ENCODE data around the gene SIL1.

SIL1 gene

GRCh38 chr5:139121120-139121519 is 77.0 kb downstream of the SIL1 start:
- H3K36me3 ChIP-seq: peaks cover 60% of the 10 kb centered on the region
- TF ChIP-seq CTCF (IDR thresholded peaks at IDR 0.05): no peak
- no peak overlapping the region for H3K4me3 ChIP-seq (ENCODE audit: low read depth in 1 of 2, low read length in 1 of 2)
- H3K27ac ChIP-seq: no peak overlapping the region
- no peaks in the 10 kb centered on the region for H3K9me3 ChIP-seq
- H3K4me1 ChIP-seq (ENCODE audit: control insufficient read depth in 1 of 2, insufficient read depth in 1 of 2, low read depth in 1 of 2, low read length in 1 of 2): no peaks in the 10 kb centered on the region
- H3K27me3 ChIP-seq: no peaks in the 10 kb centered on the region

DNA sequence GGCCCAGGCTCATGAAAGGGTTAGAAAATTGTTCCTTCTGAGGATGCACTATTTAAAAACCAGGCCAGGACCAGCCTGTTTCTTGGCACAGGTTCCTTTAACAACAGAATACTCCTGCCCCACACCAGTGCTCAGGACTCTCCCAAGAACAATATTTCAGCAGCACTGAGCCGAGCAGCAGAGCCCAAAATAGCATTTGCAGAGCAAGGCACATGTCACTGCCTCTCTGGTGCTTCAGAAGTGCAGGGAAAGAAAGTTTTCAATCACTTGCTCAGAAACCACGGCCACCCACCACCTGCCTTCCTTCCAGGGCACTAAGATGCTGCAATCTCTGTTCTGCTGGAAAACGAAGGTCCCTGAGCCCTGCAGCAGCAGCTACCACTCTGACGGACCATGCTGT is 77.6 kb downstream of the SIL1 start:
- Histone ChIP-seq H3K4me1 (ENCODE audit: control insufficient read depth in 1 of 2, insufficient read depth in 1 of 2, low read depth in 1 of 2, low read length in 1 of 2) (no peaks in the 10 kb centered on the region), H3K27me3 (no peaks in the 10 kb centered on the region), H3K9me3 (no peaks in the 10 kb centered on the region), H3K36me3 (peaks cover 54% of the 10 kb centered on the region), H3K4me3 (ENCODE audit: low read depth in 1 of 2, low read length in 1 of 2) (no peak overlapping the region), H3K27ac (no peak overlapping the region)
- TF ChIP-seq CTCF (IDR thresholded peaks at IDR 0.05): no peak

- TF ChIP-seq CTCF (IDR thresholded peaks at IDR 0.05): no peak
- Histone ChIP-seq H3K27ac (no peak overlapping the region), H3K36me3 (peaks cover 45% of the 10 kb centered on the region), H3K4me1 (ENCODE audit: control insufficient read depth in 1 of 2, insufficient read depth in 1 of 2, low read depth in 1 of 2, low read length in 1 of 2) (no peaks in the 10 kb centered on the region), H3K27me3 (no peaks in the 10 kb centered on the region), H3K4me3 (ENCODE audit: low read depth in 1 of 2, low read length in 1 of 2) (no peak overlapping the region), H3K9me3 (no peaks in the 10 kb centered on the region)
These were observed 79.4 kb downstream of the SIL1 start for GRCh38 chr5:139118804-139119203.

DNA sequence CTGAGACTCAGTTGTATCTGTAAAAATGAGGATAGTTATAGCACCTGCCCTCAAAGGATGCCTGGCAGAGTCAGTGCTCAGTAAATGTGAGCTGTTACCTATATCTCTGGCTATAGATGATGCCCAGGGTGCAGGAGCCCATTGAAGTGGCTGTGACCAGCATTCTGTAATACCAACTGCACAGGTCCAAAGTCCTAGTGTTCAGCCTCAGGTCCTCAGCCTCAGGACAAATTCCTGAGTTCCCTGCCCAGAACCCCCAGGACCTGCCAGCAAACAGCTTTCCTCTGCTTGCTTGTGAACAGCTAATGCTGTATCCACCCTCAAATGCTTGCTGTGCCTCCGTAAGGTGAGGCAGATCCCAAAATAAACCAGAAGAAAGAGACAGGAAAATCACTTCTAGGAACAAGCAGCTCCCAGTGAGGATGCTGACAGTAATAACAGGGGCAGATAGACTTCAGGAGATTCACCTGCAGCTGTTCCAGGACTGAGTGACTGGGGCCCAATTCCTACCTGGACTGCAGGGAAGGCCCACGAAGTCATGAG is 80.8 kb downstream of the SIL1 start:
- Histone ChIP-seq H3K27me3 (no peaks in the 10 kb centered on the region), H3K4me1 (ENCODE audit: control insufficient read depth in 1 of 2, insufficient read depth in 1 of 2, low read depth in 1 of 2, low read length in 1 of 2) (no peaks in the 10 kb centered on the region), H3K36me3 (peaks cover 45% of the 10 kb centered on the region), H3K9me3 (no peaks in the 10 kb centered on the region), H3K27ac (no peak overlapping the region), H3K4me3 (ENCODE audit: low read depth in 1 of 2, low read length in 1 of 2) (no peak overlapping the region)
- no peak for TF ChIP-seq CTCF (IDR thresholded peaks at IDR 0.05)

- Histone ChIP-seq H3K27ac (no peak overlapping the region), H3K27me3 (no peaks in the 10 kb centered on the region), H3K4me3 (ENCODE audit: low read depth in 1 of 2, low read length in 1 of 2) (no peak overlapping the region), H3K4me1 (ENCODE audit: control insufficient read depth in 1 of 2, insufficient read depth in 1 of 2, low read depth in 1 of 2, low read length in 1 of 2) (no peaks in the 10 kb centered on the region), H3K9me3 (no peaks in the 10 kb centered on the region), H3K36me3 (peaks cover 45% of the 10 kb centered on the region)
- no peak for TF ChIP-seq CTCF (IDR thresholded peaks at IDR 0.05)
These were observed 82.0 kb downstream of the SIL1 start for GRCh38 chr5:139116100-139116655.

Measured in neutrophil (primary cell).